Hepatocyte (in vitro differentiated cells): Measurements from ENCODE around the gene GLDN. TPM values are rescaled to one million over a fixed set of nuclear protein-coding genes. Genes with fewer than 3 reads are reported as not detected.

Source experiments
- DNase-seq: peaks from one replicate; pipeline ENCODE4 v3.0.0-alpha.2; 2016; ENCODE audit warnings: low spot score
- H2AFZ ChIP-seq: fragments of 200-600 bp; sonication (generic); 2 replicates; pipeline ENCODE4 v1.6.0; 2016; ENCODE audit warnings: antibody characterized with exemption, mild to moderate bottlenecking
- H3K27ac ChIP-seq: fragments of 200-600 bp; sonication (generic); 2 replicates; pipeline ENCODE4 v1.5.1; 2016; ENCODE audit warnings: mild to moderate bottlenecking
- H3K27me3 ChIP-seq: fragments of 200-600 bp; sonication (generic); 2 replicates; pipeline ENCODE4 v1.6.1; 2016
- H3K36me3 ChIP-seq: fragments of 200-600 bp; sonication (generic); replicated peaks from 2 replicates; pipeline ENCODE4 v1.5.1; 2016; ENCODE audit warnings: low read depth; ENCODE audit not compliant: insufficient read depth
- H3K4me1 ChIP-seq: fragments of 200-600 bp; sonication (generic); 2 replicates; pipeline ENCODE4 v1.5.1; 2016; ENCODE audit warnings: mild to moderate bottlenecking, moderate library complexity; ENCODE audit not compliant: insufficient read depth
- H3K4me2 ChIP-seq: fragments of 200-600 bp; sonication (generic); 2 replicates; pipeline ENCODE4 v1.6.0; 2016
- H3K4me3 ChIP-seq: fragments of 200-600 bp; sonication (generic); 2 replicates; pipeline ENCODE4 v1.5.1; 2016; ENCODE audit warnings: mild to moderate bottlenecking
- H3K79me2 ChIP-seq: fragments of 200-600 bp; sonication (generic); 2 replicates; pipeline ENCODE4 v1.6.0; 2017; ENCODE audit warnings: mild to moderate bottlenecking
- H3K9me2 ChIP-seq: fragments of 200-600 bp; sonication (generic); replicated peaks from 2 replicates; pipeline ENCODE4 v1.6.0; 2017; ENCODE audit warnings: mild to moderate bottlenecking; ENCODE audit not compliant: insufficient read depth
- H3K9me3 ChIP-seq: fragments of 200-600 bp; sonication (generic); 2 replicates; pipeline ENCODE4 v1.5.1; 2016; ENCODE audit warnings: low read depth, mild to moderate bottlenecking
- H4K20me1 ChIP-seq: fragments of 200-600 bp; sonication (generic); 2 replicates; pipeline ENCODE4 v1.6.0; 2016; ENCODE audit warnings: mild to moderate bottlenecking; ENCODE audit not compliant: insufficient read depth, poor library complexity, severe bottlenecking
- CTCF ChIP-seq: fragments of 200-600 bp; sonication (generic); IDR thresholded peaks from 2 replicates; pipeline ENCODE4 v1.5.1; 2016; ENCODE audit warnings: antibody characterized with exemption, mild to moderate bottlenecking; ENCODE audit not compliant: poor library complexity
- EZH2 ChIP-seq: fragments of 200-600 bp; sonication (generic); IDR thresholded peaks from 2 replicates; pipeline ENCODE4 v1.6.1; 2016; ENCODE audit warnings: antibody characterized with exemption, mild to moderate bottlenecking, borderline replicate concordance
- EZH2phosphoT487 ChIP-seq: fragments of 200-600 bp; sonication (generic); IDR thresholded peaks from one replicate; pipeline ENCODE4 v1.6.1; 2018; ENCODE audit warnings: antibody characterized with exemption, mild to moderate bottlenecking, low read depth, moderate library complexity; ENCODE audit not compliant: unreplicated experiment, severe bottlenecking
- WGBS: methylation state at CpG from one replicate; pipeline ENCODE4 v1.1.6; 2016; ENCODE audit warnings: low lambda C conversion rate; ENCODE audit errors: missing lambda C conversion rate; 5-methylcytosine and 5-hydroxymethylcytosine counted together
- polyA plus RNA-seq: library from polyadenylated mRNA; unstranded; fragments of >200 nt; fragmentation: Nextera tagmentation; extraction: Ambion mirVana; gene quantifications from 2 replicates; pipeline ENCODE4 v1.2.1, GENCODE V29; 2016
- total RNA-seq: library from RNA; depleted of rRNA; stranded (reverse); fragments of >200 nt; gene quantifications from 2 replicates; pipeline ENCODE4 v1.2.3, GENCODE V29; 2014

GLDN gene
- total RNA-seq (0.92 and 1.8 TPM in 2 replicates), polyA plus RNA-seq (0.07 and 0.68 TPM in 2 replicates)

- no peaks in the 10 kb centered on the region for H3K79me2 ChIP-seq
- H4K20me1 ChIP-seq: no peaks in the 10 kb centered on the region
- no peaks in the 10 kb centered on the region for H3K9me3 ChIP-seq
- TF ChIP-seq EZH2: no peak
- TF ChIP-seq EZH2phosphoT487: no peak
- no peak for TF ChIP-seq CTCF
- H3K36me3 ChIP-seq: no peaks in the 10 kb centered on the region
- no peaks in the 10 kb centered on the region for H3K9me2 ChIP-seq
- H3K27me3 ChIP-seq: peaks cover 37% of the 10 kb centered on the region
- peak within 1 kb of the TSS; percentile 21 for H3K4me3 ChIP-seq
- DNase-seq: peak; percentile 42
- 10% methylated on average over 76 of the region's 76 CpGs for WGBS
- peaks cover 11% of the 10 kb centered on the region for H3K4me1 ChIP-seq
- peak within 1 kb of the TSS; percentile 78 for H2AFZ ChIP-seq
- no peak within 1 kb of the TSS for H3K27ac ChIP-seq
- peak within 1 kb of the TSS; percentile 97 for H3K4me2 ChIP-seq
Observed at GRCh38 chr15:51341366-51342226, at the start of gene GLDN. Gene GLDN (plus strand): TSS chr15:51341655. CDS start chr15:51341685, 30 bp downstream.

GRCh38 chr15:51298620-51299019 lies 42.8 kb upstream of the GLDN start:
- H3K4me1 ChIP-seq: peaks cover 3% of the 10 kb centered on the region
- H4K20me1 ChIP-seq: no peaks in the 10 kb centered on the region
- no peak overlapping the region for H3K4me3 ChIP-seq
- no peaks in the 10 kb centered on the region for H3K9me2 ChIP-seq
- TF ChIP-seq EZH2: no peak
- no peak for TF ChIP-seq CTCF
- no peak for DNase-seq
- H3K27ac ChIP-seq: no peak overlapping the region
- H3K9me3 ChIP-seq: no peaks in the 10 kb centered on the region
- no peak overlapping the region for H2AFZ ChIP-seq
- H3K27me3 ChIP-seq: no peaks in the 10 kb centered on the region
- WGBS: 82% methylated on average over 2 of the region's 2 CpGs
- no peaks in the 10 kb centered on the region for H3K36me3 ChIP-seq
- H3K79me2 ChIP-seq: no peaks in the 10 kb centered on the region
- H3K4me2 ChIP-seq: no peak overlapping the region

- Histone ChIP-seq H4K20me1 (no peaks in the 10 kb centered on the region), H3K27me3 (no peaks in the 10 kb centered on the region), H3K4me1 (peaks cover 11% of the 10 kb centered on the region), H3K27ac (no peak overlapping the region), H3K4me2 (no peak overlapping the region), H3K4me3 (no peak overlapping the region), H3K36me3 (no peaks in the 10 kb centered on the region), H3K79me2 (no peaks in the 10 kb centered on the region), H3K9me3 (no peaks in the 10 kb centered on the region), H3K9me2 (no peaks in the 10 kb centered on the region), H2AFZ (no peak overlapping the region)
- peak; percentile 33 for DNase-seq
- TF ChIP-seq EZH2phosphoT487: no peak
- no peak for TF ChIP-seq EZH2
- no peak for TF ChIP-seq CTCF
- 86% methylated on average over 5 of the region's 5 CpGs for WGBS
Observed at GRCh38 chr15:51299187-51300015, 42.1 kb upstream of the GLDN start.
